Astrocyte of the cerebellum (primary cell): ENCODE measurements around the gene ZBTB24.
"Not testable (repeated sequence)": the region's sequence is repeated elsewhere in the genome, so short reads cannot be mapped to it uniquely, and the experiment has no call there.

Experiments used
- DNase-seq: peaks from one replicate; pipeline ENCODE4 v3.0.0-alpha.2; 2011; ENCODE audit warnings: low read depth
- H3K4me3 ChIP-seq: 2 replicates; pipeline ENCODE4 v1.5.1; 2011; ENCODE audit warnings: mild to moderate bottlenecking, low read depth, low read length, moderate library complexity
- CTCF ChIP-seq: IDR thresholded peaks from 2 replicates; pipeline ENCODE4 v1.5.1; 2012; ENCODE audit warnings: low read length, low read depth, moderate library complexity, mild to moderate bottlenecking; ENCODE audit errors: missing control alignments
- in situ Hi-C: cut with HindIII; loops from 2 replicates; pipeline ENCODE4 v1.10.0; 2017; ENCODE audit warnings: low sequenced_read_pairs

Gene ZBTB24

GRCh38 chr6:109521080-109521479 lies 38.1 kb upstream of the ZBTB24 start:
- no peak for TF ChIP-seq CTCF
- no peak for DNase-seq
- no peak overlapping the region for H3K4me3 ChIP-seq
- in situ Hi-C loops, result no loop called here

GRCh38 chr6:109519647-109520046 lies 36.6 kb upstream of the ZBTB24 start:
- in situ Hi-C loops, DNase-seq, H3K4me3 ChIP-seq: not testable (repeated sequence)

- H3K4me3 ChIP-seq, result no peak overlapping the region
- in situ Hi-C loops, result no loop called here
- no peak for DNase-seq
- no peak for TF ChIP-seq CTCF
Measured at GRCh38 chr6:109516929-109517328, 33.9 kb upstream of the ZBTB24 start.

- H3K4me3 ChIP-seq, result no peak overlapping the region
Measured at GRCh38 chr6:109515781-109516409, 32.9 kb upstream of the ZBTB24 start.

GRCh38 chr6:109514946-109515345 lies 31.9 kb upstream of the ZBTB24 start:
- TF ChIP-seq CTCF, result no peak
- no peak for DNase-seq
- no peak overlapping the region for H3K4me3 ChIP-seq
- in situ Hi-C loops, result no loop called here

More at GRCh38 chr6:109515781-109516409, 32.9 kb upstream of the ZBTB24 start:
- TF ChIP-seq CTCF, result no peak
- no peak for DNase-seq
- in situ Hi-C loops, result no loop called here

- TF ChIP-seq CTCF, result no peak
- in situ Hi-C loops, result no loop called here
- no peak overlapping the region for H3K4me3 ChIP-seq
- peak; percentile 63 for DNase-seq
Measured at GRCh38 chr6:109513571-109514071, 30.6 kb upstream of the ZBTB24 start.

GRCh38 chr6:109512271-109512817 lies 29.3 kb upstream of the ZBTB24 start:
- no peak overlapping the region for H3K4me3 ChIP-seq
- peak; percentile 41 for DNase-seq
- in situ Hi-C loops, result no loop called here
- TF ChIP-seq CTCF, result no peak
